ENCODE data around the gene C21orf58.

C21orf58 gene

DNA sequence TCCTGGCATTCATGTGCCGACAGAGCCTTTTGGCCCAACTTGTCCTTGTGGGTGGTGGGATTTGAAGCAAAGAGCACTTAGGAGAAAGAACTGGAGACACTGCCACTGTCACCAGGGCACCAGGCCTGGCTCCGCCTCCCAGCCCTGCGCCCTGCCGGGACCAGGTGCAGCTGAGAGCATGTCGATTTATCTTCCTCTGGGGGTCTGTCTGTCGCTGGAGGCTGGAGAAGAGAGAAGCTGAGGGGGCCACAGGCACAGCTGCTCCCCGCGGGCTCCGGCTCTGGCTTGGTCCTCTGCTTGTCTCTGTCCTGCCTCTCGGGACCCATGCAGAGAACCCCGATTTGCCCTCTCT, 28.5 kb upstream of the C21orf58 start:
- H3K9ac ChIP-seq (ENCODE audit: low read length): no peak overlapping the region
- no peak overlapping the region for H3K27ac ChIP-seq (ENCODE audit: low read depth, low read length)
- no peak overlapping the region for H3K4me3 ChIP-seq (ENCODE audit: low read depth in 1 of 2, low read length in 2 of 2)
- H3K27me3 ChIP-seq (ENCODE audit: control insufficient read depth in 1 of 2, insufficient read depth in 2 of 2, low read length in 2 of 2): no peaks in the 10 kb centered on the region
- no peaks in the 10 kb centered on the region for H3K4me1 ChIP-seq (ENCODE audit: insufficient read depth, low read length)
- peaks cover 70% of the 10 kb centered on the region for H3K36me3 ChIP-seq (ENCODE audit: insufficient read depth, low read length)
- H3K9me3 ChIP-seq (ENCODE audit: low read length): no peaks in the 10 kb centered on the region

DNA sequence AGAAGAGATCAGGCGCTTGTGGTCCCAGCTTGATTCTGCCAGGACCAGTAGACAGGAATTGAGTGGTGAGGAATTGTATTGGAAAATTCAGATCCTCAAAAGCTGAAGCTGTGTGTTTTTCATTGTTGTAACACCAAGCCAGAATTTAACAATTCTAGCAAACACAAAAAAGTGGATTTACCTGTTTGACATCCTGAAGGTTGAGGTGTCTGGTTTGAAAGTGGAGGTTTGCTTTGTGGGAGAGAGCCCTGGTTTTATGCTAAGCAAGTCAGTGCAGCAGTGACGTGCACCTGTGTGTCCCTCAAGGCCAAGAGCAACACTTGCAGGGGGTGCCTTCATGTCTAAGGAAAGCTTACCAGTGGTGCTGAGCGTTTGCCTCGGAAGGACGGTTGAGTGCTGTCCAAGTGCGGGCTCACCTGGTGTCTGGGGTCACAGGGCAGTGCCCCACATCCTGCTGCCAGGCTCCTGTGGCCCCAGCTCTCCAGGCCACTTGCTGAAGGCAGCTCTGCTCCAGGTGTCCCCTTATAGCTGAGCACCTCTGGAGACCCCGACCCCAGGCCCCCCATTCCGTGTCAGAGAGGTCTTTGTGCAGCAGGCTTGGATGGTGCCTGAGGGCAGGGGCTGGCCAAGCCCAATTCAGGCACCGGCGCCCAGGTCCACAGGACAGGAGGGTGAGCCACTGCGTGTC, 27.9 kb upstream of the C21orf58 start:
- no peak overlapping the region for H3K4me3 ChIP-seq (ENCODE audit: low read depth in 1 of 2, low read length in 2 of 2)
- no peak overlapping the region for H3K9ac ChIP-seq (ENCODE audit: low read length)
- H3K9me3 ChIP-seq (ENCODE audit: low read length): no peaks in the 10 kb centered on the region
- peaks cover 70% of the 10 kb centered on the region for H3K36me3 ChIP-seq (ENCODE audit: insufficient read depth, low read length)
- no peak overlapping the region for H3K27ac ChIP-seq (ENCODE audit: low read depth, low read length)
- H3K4me1 ChIP-seq (ENCODE audit: insufficient read depth, low read length): no peaks in the 10 kb centered on the region
- no peaks in the 10 kb centered on the region for H3K27me3 ChIP-seq (ENCODE audit: control insufficient read depth in 1 of 2, insufficient read depth in 2 of 2, low read length in 2 of 2)

DNA sequence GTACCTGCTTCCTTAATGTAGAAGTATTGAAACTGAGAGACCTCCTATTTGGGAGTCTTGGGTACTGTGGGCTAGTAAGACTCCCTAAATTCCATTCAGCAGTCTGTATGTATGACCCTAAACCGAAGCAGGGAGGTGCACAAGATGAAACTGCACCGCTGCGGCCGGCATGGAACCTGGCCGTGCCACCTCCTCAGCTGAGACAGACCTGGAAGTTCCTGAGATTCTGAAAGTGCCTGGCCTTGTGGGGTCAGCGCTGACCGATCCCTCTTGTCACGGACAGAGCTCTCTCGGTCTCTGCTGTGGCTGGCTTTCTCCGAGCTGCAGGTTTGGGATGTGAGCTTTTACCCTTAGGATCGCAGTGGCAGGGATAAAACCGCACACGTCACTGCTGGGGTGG, 27.3 kb upstream of the C21orf58 start:
- Histone ChIP-seq H3K9me3 (ENCODE audit: low read length) (no peaks in the 10 kb centered on the region), H3K27me3 (ENCODE audit: control insufficient read depth in 1 of 2, insufficient read depth in 2 of 2, low read length in 2 of 2) (no peaks in the 10 kb centered on the region), H3K27ac (ENCODE audit: low read depth, low read length) (no peak overlapping the region), H3K9ac (ENCODE audit: low read length) (no peak overlapping the region), H3K4me1 (ENCODE audit: insufficient read depth, low read length) (no peaks in the 10 kb centered on the region), H3K36me3 (ENCODE audit: insufficient read depth, low read length) (peaks cover 72% of the 10 kb centered on the region), H3K4me3 (ENCODE audit: low read depth in 1 of 2, low read length in 2 of 2) (no peak overlapping the region)

DNA sequence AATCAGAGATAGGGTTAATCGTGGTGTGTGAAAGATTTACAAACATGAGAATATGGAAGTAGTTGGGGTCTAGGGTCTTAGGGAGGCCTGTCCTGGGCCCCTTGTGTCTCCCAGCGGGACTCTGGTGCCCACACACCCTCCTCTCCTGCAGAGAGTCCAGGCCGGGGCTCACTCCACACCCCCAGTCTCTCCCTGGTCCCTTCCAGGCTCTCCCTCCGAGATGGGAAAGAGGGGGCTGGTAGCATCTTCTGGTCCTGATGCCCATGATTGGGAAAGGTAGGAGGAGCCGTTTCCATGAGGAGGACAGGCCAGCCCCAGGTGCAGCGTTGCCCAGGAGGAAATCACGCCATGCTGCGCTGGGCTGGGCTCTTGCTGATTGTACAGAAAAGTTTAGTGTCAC, 26.9 kb upstream of the C21orf58 start:
- Histone ChIP-seq H3K4me3 (ENCODE audit: low read depth in 1 of 2, low read length in 2 of 2) (no peak overlapping the region), H3K27me3 (ENCODE audit: control insufficient read depth in 1 of 2, insufficient read depth in 2 of 2, low read length in 2 of 2) (no peaks in the 10 kb centered on the region), H3K9me3 (ENCODE audit: low read length) (no peaks in the 10 kb centered on the region), H3K9ac (ENCODE audit: low read length) (no peak overlapping the region), H3K27ac (ENCODE audit: low read depth, low read length) (no peak overlapping the region), H3K4me1 (ENCODE audit: insufficient read depth, low read length) (no peaks in the 10 kb centered on the region), H3K36me3 (ENCODE audit: insufficient read depth, low read length) (peaks cover 72% of the 10 kb centered on the region)

DNA sequence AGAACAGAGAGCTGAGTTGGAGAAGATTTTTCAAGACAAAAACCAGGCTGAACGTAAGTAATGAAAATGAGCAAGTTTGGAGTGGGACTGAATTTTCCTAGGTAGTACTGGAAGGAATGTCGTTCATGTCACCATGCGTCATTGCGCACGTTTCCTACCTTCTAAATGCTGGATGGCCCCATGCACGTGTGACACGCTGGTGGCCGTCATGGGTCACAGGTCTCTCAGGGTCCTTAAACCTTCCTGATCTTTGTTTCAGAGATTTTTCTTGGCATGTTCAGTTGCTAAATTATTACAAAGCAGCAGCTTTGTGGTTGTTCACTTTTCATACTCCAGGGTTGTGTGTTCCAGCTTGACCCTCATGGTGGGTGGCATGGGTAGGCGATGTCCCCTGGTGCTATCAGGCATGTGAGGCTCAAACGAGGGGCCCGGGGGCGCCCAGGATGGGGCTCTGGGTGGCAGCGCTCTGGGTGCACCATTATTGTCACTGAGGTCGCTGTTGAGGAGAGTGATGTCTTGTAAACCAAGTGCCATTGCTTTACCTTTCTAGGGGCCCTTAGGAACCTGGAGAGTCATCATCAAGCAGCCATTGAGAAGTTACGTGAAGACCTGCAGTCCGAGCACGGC, 25.6 kb upstream of the C21orf58 start:
- H3K36me3 ChIP-seq (ENCODE audit: insufficient read depth, low read length): peaks cover 60% of the 10 kb centered on the region
- no peak overlapping the region for H3K9ac ChIP-seq (ENCODE audit: low read length)
- H3K27me3 ChIP-seq (ENCODE audit: control insufficient read depth in 1 of 2, insufficient read depth in 2 of 2, low read length in 2 of 2): no peaks in the 10 kb centered on the region
- H3K27ac ChIP-seq (ENCODE audit: low read depth, low read length): no peak overlapping the region
- H3K4me1 ChIP-seq (ENCODE audit: insufficient read depth, low read length): no peaks in the 10 kb centered on the region
- no peak overlapping the region for H3K4me3 ChIP-seq (ENCODE audit: low read depth in 1 of 2, low read length in 2 of 2)
- H3K9me3 ChIP-seq (ENCODE audit: low read length): no peaks in the 10 kb centered on the region

DNA sequence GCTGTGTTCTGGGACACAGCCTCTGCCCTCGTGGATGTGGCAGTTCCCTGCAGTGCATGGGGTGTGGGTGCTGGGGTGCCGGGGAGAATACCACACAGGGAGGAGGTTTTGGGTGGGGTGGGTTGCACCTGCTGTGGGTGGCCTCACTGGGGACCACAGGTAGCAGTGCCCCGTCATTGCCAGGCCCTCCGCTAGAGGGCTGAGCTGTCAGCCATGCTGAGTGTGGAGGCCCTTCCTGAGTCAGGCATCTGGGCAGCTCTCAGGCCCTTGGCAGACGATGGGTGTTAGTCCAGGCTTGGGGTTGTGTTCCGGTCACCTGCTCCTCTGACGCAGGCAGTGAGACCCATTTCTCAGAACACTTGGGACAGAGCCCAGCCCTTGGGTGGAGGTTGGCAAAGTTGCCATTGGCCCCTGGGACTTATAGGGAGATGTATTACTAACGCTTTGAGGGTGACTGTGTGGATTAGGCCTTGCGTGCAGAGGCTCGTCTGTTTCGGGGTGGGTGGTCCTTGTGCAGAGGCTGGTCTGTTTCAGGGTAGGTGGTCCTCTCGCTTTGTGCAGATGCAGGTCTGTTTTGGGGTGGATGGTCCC, 24.2 kb upstream of the C21orf58 start:
- Histone ChIP-seq H3K36me3 (ENCODE audit: insufficient read depth, low read length) (peaks cover 56% of the 10 kb centered on the region), H3K9ac (ENCODE audit: low read length) (no peak overlapping the region), H3K27ac (ENCODE audit: low read depth, low read length) (no peak overlapping the region), H3K4me1 (ENCODE audit: insufficient read depth, low read length) (no peaks in the 10 kb centered on the region), H3K9me3 (ENCODE audit: low read length) (no peaks in the 10 kb centered on the region), H3K4me3 (ENCODE audit: low read depth in 1 of 2, low read length in 2 of 2) (no peak overlapping the region), H3K27me3 (ENCODE audit: control insufficient read depth in 1 of 2, insufficient read depth in 2 of 2, low read length in 2 of 2) (no peaks in the 10 kb centered on the region)

DNA sequence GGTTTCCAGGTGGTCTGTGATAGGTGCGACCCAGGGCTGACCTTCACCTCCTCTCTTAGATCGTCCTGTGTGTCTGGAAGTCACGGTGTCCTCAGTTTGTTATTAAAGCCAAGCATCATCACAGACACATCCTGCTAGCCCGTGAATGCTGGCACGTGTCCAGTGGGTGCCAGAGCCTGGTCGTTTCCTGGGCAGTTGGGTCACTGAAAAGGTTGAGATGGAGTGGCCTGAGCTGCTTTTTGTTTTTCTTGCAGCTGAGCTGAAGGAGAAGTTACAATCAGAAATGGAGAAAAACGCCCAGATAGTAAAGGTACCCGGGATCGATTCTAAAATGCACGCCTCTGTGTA, 23.5 kb upstream of the C21orf58 start:
- Histone ChIP-seq H3K9ac (ENCODE audit: low read length) (no peak overlapping the region), H3K4me1 (ENCODE audit: insufficient read depth, low read length) (no peaks in the 10 kb centered on the region), H3K27me3 (ENCODE audit: control insufficient read depth in 1 of 2, insufficient read depth in 2 of 2, low read length in 2 of 2) (no peaks in the 10 kb centered on the region), H3K9me3 (ENCODE audit: low read length) (no peaks in the 10 kb centered on the region), H3K4me3 (ENCODE audit: low read depth in 1 of 2, low read length in 2 of 2) (no peak overlapping the region), H3K27ac (ENCODE audit: low read depth, low read length) (no peak overlapping the region), H3K36me3 (ENCODE audit: insufficient read depth, low read length) (peaks cover 53% of the 10 kb centered on the region)

DNA sequence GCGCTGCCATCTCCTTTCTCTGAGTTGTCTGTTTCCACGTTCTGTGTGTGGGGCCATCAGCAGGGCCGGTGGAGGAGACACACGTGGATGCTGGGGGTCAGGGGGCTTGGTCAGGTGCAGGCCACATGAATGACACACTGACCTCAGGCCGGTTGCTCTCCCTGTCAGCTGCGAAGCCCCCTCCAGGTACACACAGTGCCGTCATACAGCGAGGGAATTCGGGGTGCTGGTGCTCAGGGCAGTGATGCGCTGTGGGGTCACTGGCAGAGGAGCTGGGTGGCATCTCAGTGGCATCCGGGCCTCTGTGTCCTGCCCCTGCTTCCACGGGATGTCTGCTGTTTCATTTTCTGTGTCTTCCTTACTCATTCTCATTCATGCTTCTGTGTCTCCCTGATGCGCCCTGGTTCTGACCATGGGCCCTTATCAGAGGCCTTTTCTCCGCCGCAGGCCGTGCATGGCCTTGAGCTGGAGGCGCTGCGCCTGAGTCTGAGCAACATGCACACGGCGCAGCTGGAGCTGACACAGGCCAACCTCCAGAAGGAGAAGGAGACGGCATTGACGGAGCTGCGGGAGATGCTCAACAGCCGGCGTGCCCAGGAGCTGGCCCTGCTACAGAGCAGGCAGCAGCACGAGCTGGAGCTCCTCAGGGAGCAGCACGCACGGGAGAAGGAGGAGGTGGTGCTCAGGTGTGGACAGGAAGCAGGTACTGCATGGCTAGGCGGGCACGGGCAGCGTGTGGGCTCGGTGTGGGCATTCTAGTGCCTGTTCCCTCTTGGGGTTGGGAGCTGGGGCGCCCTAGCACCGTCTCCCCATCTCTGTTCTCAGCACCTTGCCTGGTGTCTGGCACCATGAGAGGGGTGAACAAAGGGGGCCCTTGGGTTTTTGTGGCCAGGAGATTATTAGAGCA, 22.9 kb upstream of the C21orf58 start:
- H3K9me3 ChIP-seq (ENCODE audit: low read length): no peaks in the 10 kb centered on the region
- H3K36me3 ChIP-seq (ENCODE audit: insufficient read depth, low read length): peaks cover 48% of the 10 kb centered on the region
- H3K4me1 ChIP-seq (ENCODE audit: insufficient read depth, low read length): no peaks in the 10 kb centered on the region
- no peak overlapping the region for H3K27ac ChIP-seq (ENCODE audit: low read depth, low read length)
- no peak overlapping the region for H3K9ac ChIP-seq (ENCODE audit: low read length)
- no peaks in the 10 kb centered on the region for H3K27me3 ChIP-seq (ENCODE audit: control insufficient read depth in 1 of 2, insufficient read depth in 2 of 2, low read length in 2 of 2)
- no peak overlapping the region for H3K4me3 ChIP-seq (ENCODE audit: low read depth in 1 of 2, low read length in 2 of 2)

DNA sequence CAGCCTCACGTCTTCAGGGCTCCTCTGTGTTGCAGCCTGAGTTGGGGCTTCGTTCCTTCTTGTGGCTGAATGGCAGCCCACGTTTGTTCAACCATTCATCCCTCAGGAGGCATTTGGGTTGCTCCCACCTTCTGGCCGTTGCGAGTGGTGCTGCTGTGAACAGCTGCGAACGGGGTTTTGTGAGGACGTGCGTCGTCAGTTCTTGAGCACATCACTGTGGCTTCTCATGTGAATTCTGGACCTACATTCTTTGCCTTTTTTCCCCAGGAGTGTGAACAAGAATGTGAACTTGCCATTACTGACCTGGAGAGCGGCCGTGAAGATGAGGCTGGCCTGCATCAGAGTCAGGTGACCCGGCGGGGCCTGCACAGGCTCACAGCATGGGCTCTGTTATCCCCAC, 22.2 kb upstream of the C21orf58 start:
- Histone ChIP-seq H3K27me3 (ENCODE audit: control insufficient read depth in 1 of 2, insufficient read depth in 2 of 2, low read length in 2 of 2) (no peaks in the 10 kb centered on the region), H3K9me3 (ENCODE audit: low read length) (no peaks in the 10 kb centered on the region), H3K4me1 (ENCODE audit: insufficient read depth, low read length) (no peaks in the 10 kb centered on the region), H3K9ac (ENCODE audit: low read length) (no peak overlapping the region), H3K36me3 (ENCODE audit: insufficient read depth, low read length) (peaks cover 41% of the 10 kb centered on the region), H3K4me3 (ENCODE audit: low read depth in 1 of 2, low read length in 2 of 2) (no peak overlapping the region), H3K27ac (ENCODE audit: low read depth, low read length) (no peak overlapping the region)

DNA sequence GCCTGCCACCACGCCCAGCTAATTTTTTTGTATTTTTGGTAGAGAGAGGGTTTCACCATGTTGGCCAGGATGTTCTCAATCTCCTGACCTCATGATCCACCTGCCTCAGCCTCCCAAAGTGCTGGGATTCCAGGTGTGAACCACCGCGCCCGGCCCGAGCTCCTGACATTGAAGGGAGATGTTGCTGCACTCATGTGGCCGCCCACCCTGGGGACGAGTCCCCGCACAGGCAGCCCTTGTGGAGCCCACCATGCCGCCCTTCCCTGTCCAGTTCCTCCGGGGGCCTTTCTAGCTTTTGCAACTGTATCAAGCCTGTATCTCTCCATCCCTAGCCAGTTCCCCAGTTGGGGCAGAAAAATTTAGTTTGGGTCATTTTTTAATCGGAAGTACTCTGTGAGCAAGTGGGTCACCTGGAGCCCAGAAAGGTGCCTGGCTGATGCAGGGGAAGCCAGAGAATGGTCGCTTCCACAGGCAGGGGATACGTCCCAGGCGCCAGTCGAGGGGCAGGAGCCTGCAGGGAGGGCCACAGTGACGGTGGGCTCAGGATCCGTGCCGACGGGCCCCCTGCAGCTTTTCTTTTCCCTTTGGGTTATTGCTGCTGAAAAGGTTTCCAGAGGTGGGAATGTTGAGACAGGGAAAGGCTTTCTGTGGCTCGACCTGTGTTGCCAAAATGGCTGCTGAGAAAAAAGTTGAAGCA, 20.7 kb upstream of the C21orf58 start:
- Histone ChIP-seq H3K36me3 (ENCODE audit: insufficient read depth, low read length) (peaks cover 35% of the 10 kb centered on the region), H3K9ac (ENCODE audit: low read length) (no peak overlapping the region), H3K27ac (ENCODE audit: low read depth, low read length) (no peak overlapping the region), H3K4me3 (ENCODE audit: low read depth in 1 of 2, low read length in 2 of 2) (no peak overlapping the region), H3K4me1 (ENCODE audit: insufficient read depth, low read length) (no peaks in the 10 kb centered on the region), H3K9me3 (ENCODE audit: low read length) (no peaks in the 10 kb centered on the region), H3K27me3 (ENCODE audit: control insufficient read depth in 1 of 2, insufficient read depth in 2 of 2, low read length in 2 of 2) (no peaks in the 10 kb centered on the region)

DNA sequence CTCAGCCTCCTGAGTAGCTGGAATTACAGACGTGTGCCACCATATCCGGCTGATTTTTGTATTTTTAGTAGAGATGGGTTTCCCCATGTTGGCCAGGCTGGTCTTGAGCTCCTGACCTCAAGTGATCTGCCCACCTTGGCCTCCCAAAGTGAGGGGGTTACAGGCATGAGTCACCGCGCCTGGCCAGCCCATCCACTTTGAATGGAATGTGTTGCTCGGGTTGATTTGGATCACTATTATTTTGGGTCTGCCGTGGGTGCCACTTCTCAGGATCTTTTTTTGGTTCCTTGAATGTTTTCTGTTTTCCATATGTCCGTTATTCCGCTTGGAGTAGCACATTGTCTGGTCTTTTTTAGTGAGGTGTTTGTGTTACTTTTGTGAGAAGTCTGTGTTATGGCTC, 17.3 kb upstream of the C21orf58 start:
- no peak overlapping the region for H3K27ac ChIP-seq (ENCODE audit: low read depth, low read length)
- H3K4me3 ChIP-seq (ENCODE audit: low read depth in 1 of 2, low read length in 2 of 2): no peak overlapping the region
- H3K36me3 ChIP-seq (ENCODE audit: insufficient read depth, low read length): peaks cover 22% of the 10 kb centered on the region
- no peaks in the 10 kb centered on the region for H3K4me1 ChIP-seq (ENCODE audit: insufficient read depth, low read length)
- H3K9me3 ChIP-seq (ENCODE audit: low read length): no peaks in the 10 kb centered on the region
- H3K27me3 ChIP-seq (ENCODE audit: control insufficient read depth in 1 of 2, insufficient read depth in 2 of 2, low read length in 2 of 2): no peaks in the 10 kb centered on the region
- H3K9ac ChIP-seq (ENCODE audit: low read length): no peak overlapping the region
